Osteoblast (primary cell): Measurements from ENCODE around the gene PPA2. TPM values are rescaled to one million over a fixed set of nuclear protein-coding genes. Genes with fewer than 3 reads are reported as not detected.

Experiments
- DNase-seq: peaks from one replicate; pipeline ENCODE4 v3.0.0; 2011; ENCODE audit warnings: low spot score, mixed read lengths; ENCODE audit not compliant: insufficient read length; ENCODE audit errors: missing footprints
- H2AFZ ChIP-seq: 2 replicates; pipeline ENCODE4 v1.6.0; 2011; ENCODE audit warnings: mild to moderate bottlenecking, low read length
- H3K27ac ChIP-seq: 2 replicates; pipeline ENCODE4 v1.5.1; 2011; ENCODE audit warnings: mild to moderate bottlenecking, low read depth, low read length, moderate library complexity
- H3K27me3 ChIP-seq: 2 replicates; pipeline ENCODE4 v1.6.0; 2012; ENCODE audit warnings: mild to moderate bottlenecking, control low read depth, inconsistent platforms, low read length, moderate library complexity; ENCODE audit not compliant: insufficient read depth
- H3K36me3 ChIP-seq: 2 replicates; pipeline ENCODE4 v1.5.1; 2011; ENCODE audit warnings: mild to moderate bottlenecking, low read length, control low read depth, moderate library complexity; ENCODE audit not compliant: insufficient read depth
- H3K4me1 ChIP-seq: 2 replicates; pipeline ENCODE4 v1.5.1; 2011; ENCODE audit warnings: mild to moderate bottlenecking, low read length, control low read depth, moderate library complexity; ENCODE audit not compliant: insufficient read depth
- H3K4me2 ChIP-seq: 2 replicates; pipeline ENCODE4 v1.6.0; 2011; ENCODE audit warnings: mild to moderate bottlenecking, low read length; ENCODE audit not compliant: insufficient read depth
- H3K4me3 ChIP-seq: fragments of 200-600 bp; sonication (generic); 3 replicates; pipeline ENCODE4 v1.5.1; 2012; ENCODE audit warnings: mild to moderate bottlenecking, low read length, inconsistent platforms; ENCODE audit not compliant: insufficient read depth
- H3K79me2 ChIP-seq: 2 replicates; pipeline ENCODE4 v1.6.0; 2012; ENCODE audit warnings: mild to moderate bottlenecking, low read length, control low read depth, inconsistent platforms; ENCODE audit not compliant: insufficient read depth
- H3K9me3 ChIP-seq: 2 replicates; pipeline ENCODE4 v1.5.1; 2011; ENCODE audit warnings: low read depth, low read length, control low read depth
- H4K20me1 ChIP-seq: 2 replicates; pipeline ENCODE4 v1.6.0; 2012; ENCODE audit warnings: mild to moderate bottlenecking, low read length, control low read depth; ENCODE audit not compliant: insufficient read depth
- CTCF ChIP-seq: IDR thresholded peaks from 2 replicates; pipeline ENCODE4 v1.5.1; 2011; ENCODE audit warnings: mild to moderate bottlenecking, low read depth, low read length, moderate library complexity; ENCODE audit errors: extremely low read depth
- total RNA-seq: library from RNA; depleted of rRNA; stranded (reverse); fragments of >200 nt; gene quantifications from 2 replicates; pipeline ENCODE4 v1.2.3, GENCODE V29; 2012

Gene PPA2
- total RNA-seq, 1 donor, result 67.0 TPM

GRCh38 chr4:105392858-105393257, 81.0 kb downstream of the PPA2 start:
- Histone ChIP-seq H3K4me1 (peaks cover 5% of the 10 kb centered on the region), H3K4me2 (no peak overlapping the region)
- no peak for TF ChIP-seq CTCF

GRCh38 chr4:105389167-105389566, 84.7 kb downstream of the PPA2 start:
- Histone ChIP-seq H3K36me3 (no peaks in the 10 kb centered on the region), H3K4me1 (peaks cover 5% of the 10 kb centered on the region), H3K4me3 (no peak overlapping the region), H3K9me3 (no peaks in the 10 kb centered on the region), H3K4me2 (peak overlapping the region; percentile 24), H3K27me3 (no peaks in the 10 kb centered on the region), H3K27ac (peak overlapping the region; percentile 58), H4K20me1 (no peaks in the 10 kb centered on the region), H3K79me2 (no peaks in the 10 kb centered on the region), H2AFZ (peak overlapping the region; percentile 15)
- DNase-seq, result no peak
- TF ChIP-seq CTCF, result no peak

More at GRCh38 chr4:105392858-105393257, 81.0 kb downstream of the PPA2 start:
- Histone ChIP-seq H3K79me2 (no peaks in the 10 kb centered on the region), H3K9me3 (no peaks in the 10 kb centered on the region), H3K27ac (no peak overlapping the region), H3K27me3 (no peaks in the 10 kb centered on the region), H3K36me3 (no peaks in the 10 kb centered on the region), H4K20me1 (no peaks in the 10 kb centered on the region), H2AFZ (no peak overlapping the region), H3K4me3 (no peak overlapping the region)
- DNase-seq, result no peak

GRCh38 chr4:105387466-105387865, 86.4 kb downstream of the PPA2 start:
- no peak overlapping the region for H3K4me2 ChIP-seq
- H4K20me1 ChIP-seq, result no peaks in the 10 kb centered on the region
- DNase-seq, result no peak
- no peaks in the 10 kb centered on the region for H3K9me3 ChIP-seq
- peaks cover 5% of the 10 kb centered on the region for H3K4me1 ChIP-seq
- no peak for TF ChIP-seq CTCF
- no peak overlapping the region for H3K4me3 ChIP-seq
- H3K27me3 ChIP-seq, result no peaks in the 10 kb centered on the region
- H3K36me3 ChIP-seq, result peaks cover 5% of the 10 kb centered on the region
- H2AFZ ChIP-seq, result no peak overlapping the region
- H3K79me2 ChIP-seq, result no peaks in the 10 kb centered on the region
- no peak overlapping the region for H3K27ac ChIP-seq

GRCh38 chr4:105386012-105386411, 87.8 kb downstream of the PPA2 start:
- Histone ChIP-seq H3K4me3 (no peak overlapping the region), H3K9me3 (no peaks in the 10 kb centered on the region), H3K27ac (no peak overlapping the region), H2AFZ (no peak overlapping the region), H3K4me2 (no peak overlapping the region), H4K20me1 (no peaks in the 10 kb centered on the region), H3K4me1 (peaks cover 5% of the 10 kb centered on the region), H3K27me3 (no peaks in the 10 kb centered on the region), H3K36me3 (peaks cover 5% of the 10 kb centered on the region), H3K79me2 (no peaks in the 10 kb centered on the region)
- TF ChIP-seq CTCF, result no peak
- no peak for DNase-seq
